Measurements from ENCODE around the gene SLC24A3. TPM values are rescaled to one million over a fixed set of nuclear protein-coding genes. Genes with fewer than 3 reads are reported as not detected.

SLC24A3 gene
- total and polyA plus RNA-seq, 2 of the 13 experiments (the other 11 are each of a cell fraction or from before 2014, with no cell fraction given): not detected

- no peak for TF ChIP-seq ZNF251 (CRISPR knock-in tag; IDR thresholded peaks at IDR 0.05)
- no peak for TF ChIP-seq ATF5 (CRISPR knock-in tag; IDR thresholded peaks at IDR 0.05; ENCODE audit: low read depth)
- peak; percentile 76 for TF ChIP-seq HNF4A (CRISPR knock-in tag; IDR thresholded peaks at IDR 0.05)
- no peak for TF ChIP-seq ZSCAN30 (CRISPR knock-in tag; IDR thresholded peaks at IDR 0.05)
- TF ChIP-seq, protein P1, sequence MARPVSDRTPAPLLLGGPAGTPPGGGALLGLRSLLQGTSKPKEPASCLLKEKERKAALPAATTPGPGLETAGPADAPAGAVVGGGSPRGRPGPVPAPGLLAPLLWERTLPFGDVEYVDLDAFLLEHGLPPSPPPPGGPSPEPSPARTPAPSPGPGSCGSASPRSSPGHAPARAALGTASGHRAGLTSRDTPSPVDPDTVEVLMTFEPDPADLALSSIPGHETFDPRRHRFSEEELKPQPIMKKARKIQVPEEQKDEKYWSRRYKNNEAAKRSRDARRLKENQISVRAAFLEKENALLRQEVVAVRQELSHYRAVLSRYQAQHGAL (CRISPR knock-in tag; IDR thresholded peaks at IDR 0.05; ENCODE audit: not compliant biosample characterization): no peak
- no peak for TF ChIP-seq KLF16 (CRISPR knock-in tag; IDR thresholded peaks at IDR 0.05)
- peak; percentile 34; the same call in 1 of the 2 replicates for TF ChIP-seq ZNF281 (CRISPR knock-in tag; IDR thresholded peaks at IDR 0.05; ENCODE audit: borderline replicate concordance)
- TF ChIP-seq JARID2 (CRISPR knock-in tag; IDR thresholded peaks at IDR 0.05; ENCODE audit: insufficient replicate concordance): no peak
- no peak for TF ChIP-seq ZNF577 (CRISPR knock-in tag; IDR thresholded peaks at IDR 0.05; ENCODE audit: borderline replicate concordance, low read depth)
- no peak for TF ChIP-seq FLYWCH1 (CRISPR knock-in tag; IDR thresholded peaks at IDR 0.05)
- TF ChIP-seq, protein P2, sequence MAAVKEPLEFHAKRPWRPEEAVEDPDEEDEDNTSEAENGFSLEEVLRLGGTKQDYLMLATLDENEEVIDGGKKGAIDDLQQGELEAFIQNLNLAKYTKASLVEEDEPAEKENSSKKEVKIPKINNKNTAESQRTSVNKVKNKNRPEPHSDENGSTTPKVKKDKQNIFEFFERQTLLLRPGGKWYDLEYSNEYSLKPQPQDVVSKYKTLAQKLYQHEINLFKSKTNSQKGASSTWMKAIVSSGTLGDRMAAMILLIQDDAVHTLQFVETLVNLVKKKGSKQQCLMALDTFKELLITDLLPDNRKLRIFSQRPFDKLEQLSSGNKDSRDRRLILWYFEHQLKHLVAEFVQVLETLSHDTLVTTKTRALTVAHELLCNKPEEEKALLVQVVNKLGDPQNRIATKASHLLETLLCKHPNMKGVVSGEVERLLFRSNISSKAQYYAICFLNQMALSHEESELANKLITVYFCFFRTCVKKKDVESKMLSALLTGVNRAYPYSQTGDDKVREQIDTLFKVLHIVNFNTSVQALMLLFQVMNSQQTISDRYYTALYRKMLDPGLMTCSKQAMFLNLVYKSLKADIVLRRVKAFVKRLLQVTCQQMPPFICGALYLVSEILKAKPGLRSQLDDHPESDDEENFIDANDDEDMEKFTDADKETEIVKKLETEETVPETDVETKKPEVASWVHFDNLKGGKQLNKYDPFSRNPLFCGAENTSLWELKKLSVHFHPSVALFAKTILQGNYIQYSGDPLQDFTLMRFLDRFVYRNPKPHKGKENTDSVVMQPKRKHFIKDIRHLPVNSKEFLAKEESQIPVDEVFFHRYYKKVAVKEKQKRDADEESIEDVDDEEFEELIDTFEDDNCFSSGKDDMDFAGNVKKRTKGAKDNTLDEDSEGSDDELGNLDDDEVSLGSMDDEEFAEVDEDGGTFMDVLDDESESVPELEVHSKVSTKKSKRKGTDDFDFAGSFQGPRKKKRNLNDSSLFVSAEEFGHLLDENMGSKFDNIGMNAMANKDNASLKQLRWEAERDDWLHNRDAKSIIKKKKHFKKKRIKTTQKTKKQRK (IDR thresholded peaks at IDR 0.05; ENCODE audit: low read length): no peak
- no peak for TF ChIP-seq NKX3-1 (CRISPR knock-in tag; IDR thresholded peaks at IDR 0.05)
- TF ChIP-seq, protein P3, sequence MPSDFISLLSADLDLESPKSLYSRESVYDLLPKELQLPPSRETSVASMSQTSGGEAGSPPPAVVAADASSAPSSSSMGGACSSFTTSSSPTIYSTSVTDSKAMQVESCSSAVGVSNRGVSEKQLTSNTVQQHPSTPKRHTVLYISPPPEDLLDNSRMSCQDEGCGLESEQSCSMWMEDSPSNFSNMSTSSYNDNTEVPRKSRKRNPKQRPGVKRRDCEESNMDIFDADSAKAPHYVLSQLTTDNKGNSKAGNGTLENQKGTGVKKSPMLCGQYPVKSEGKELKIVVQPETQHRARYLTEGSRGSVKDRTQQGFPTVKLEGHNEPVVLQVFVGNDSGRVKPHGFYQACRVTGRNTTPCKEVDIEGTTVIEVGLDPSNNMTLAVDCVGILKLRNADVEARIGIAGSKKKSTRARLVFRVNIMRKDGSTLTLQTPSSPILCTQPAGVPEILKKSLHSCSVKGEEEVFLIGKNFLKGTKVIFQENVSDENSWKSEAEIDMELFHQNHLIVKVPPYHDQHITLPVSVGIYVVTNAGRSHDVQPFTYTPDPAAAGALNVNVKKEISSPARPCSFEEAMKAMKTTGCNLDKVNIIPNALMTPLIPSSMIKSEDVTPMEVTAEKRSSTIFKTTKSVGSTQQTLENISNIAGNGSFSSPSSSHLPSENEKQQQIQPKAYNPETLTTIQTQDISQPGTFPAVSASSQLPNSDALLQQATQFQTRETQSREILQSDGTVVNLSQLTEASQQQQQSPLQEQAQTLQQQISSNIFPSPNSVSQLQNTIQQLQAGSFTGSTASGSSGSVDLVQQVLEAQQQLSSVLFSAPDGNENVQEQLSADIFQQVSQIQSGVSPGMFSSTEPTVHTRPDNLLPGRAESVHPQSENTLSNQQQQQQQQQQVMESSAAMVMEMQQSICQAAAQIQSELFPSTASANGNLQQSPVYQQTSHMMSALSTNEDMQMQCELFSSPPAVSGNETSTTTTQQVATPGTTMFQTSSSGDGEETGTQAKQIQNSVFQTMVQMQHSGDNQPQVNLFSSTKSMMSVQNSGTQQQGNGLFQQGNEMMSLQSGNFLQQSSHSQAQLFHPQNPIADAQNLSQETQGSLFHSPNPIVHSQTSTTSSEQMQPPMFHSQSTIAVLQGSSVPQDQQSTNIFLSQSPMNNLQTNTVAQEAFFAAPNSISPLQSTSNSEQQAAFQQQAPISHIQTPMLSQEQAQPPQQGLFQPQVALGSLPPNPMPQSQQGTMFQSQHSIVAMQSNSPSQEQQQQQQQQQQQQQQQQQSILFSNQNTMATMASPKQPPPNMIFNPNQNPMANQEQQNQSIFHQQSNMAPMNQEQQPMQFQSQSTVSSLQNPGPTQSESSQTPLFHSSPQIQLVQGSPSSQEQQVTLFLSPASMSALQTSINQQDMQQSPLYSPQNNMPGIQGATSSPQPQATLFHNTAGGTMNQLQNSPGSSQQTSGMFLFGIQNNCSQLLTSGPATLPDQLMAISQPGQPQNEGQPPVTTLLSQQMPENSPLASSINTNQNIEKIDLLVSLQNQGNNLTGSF (CRISPR knock-in tag; IDR thresholded peaks at IDR 0.05): no peak
- TF ChIP-seq, protein P4, sequence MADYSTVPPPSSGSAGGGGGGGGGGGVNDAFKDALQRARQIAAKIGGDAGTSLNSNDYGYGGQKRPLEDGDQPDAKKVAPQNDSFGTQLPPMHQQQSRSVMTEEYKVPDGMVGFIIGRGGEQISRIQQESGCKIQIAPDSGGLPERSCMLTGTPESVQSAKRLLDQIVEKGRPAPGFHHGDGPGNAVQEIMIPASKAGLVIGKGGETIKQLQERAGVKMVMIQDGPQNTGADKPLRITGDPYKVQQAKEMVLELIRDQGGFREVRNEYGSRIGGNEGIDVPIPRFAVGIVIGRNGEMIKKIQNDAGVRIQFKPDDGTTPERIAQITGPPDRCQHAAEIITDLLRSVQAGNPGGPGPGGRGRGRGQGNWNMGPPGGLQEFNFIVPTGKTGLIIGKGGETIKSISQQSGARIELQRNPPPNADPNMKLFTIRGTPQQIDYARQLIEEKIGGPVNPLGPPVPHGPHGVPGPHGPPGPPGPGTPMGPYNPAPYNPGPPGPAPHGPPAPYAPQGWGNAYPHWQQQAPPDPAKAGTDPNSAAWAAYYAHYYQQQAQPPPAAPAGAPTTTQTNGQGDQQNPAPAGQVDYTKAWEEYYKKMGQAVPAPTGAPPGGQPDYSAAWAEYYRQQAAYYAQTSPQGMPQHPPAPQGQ (CRISPR knock-in tag; IDR thresholded peaks at IDR 0.05; ENCODE audit: borderline replicate concordance): no peak
Observed at GRCh38 chr20:19620446-19620845, 408.0 kb downstream of the SLC24A3 start (continued).
